Stimulated activated CD8-positive, alpha-beta memory T cell treated with anti-CD3 and anti-CD28 coated beads, Interleukin-4, amount 100 ng/mL, for 1 hour (primary cell): ENCODE results near the gene SLC38A3.
"Not testable (repeated sequence)": the region's sequence is repeated elsewhere in the genome, so short reads cannot be mapped to it uniquely, and the experiment has no call there.

ENCODE experiments used
- DNase-seq, 2 donors: peaks; one replicate each; pipeline ENCODE4 v3.0.0-alpha.2; 2020; ENCODE audit warnings: low read depth in 2 of 2, low spot score in 1 of 2

Gene SLC38A3

DNA sequence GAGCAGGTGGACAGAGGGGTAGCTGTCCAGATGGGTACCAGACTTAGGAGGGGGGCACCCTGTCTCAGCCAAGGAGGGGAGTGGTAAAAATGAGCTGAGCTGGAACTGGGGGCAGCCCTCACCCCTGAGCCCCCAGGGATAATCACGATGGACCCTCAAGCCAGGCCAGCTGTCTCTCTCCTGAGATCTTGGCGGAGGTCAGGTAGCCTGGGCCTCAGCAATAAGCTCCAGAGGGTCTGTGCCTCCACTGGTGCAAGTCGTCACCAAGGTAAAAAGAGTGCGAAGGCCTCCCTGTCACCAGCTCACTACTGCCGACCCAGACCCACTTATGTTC is 5.1 kb downstream of the SLC38A3 start:
- no peak for DNase-seq

DNA sequence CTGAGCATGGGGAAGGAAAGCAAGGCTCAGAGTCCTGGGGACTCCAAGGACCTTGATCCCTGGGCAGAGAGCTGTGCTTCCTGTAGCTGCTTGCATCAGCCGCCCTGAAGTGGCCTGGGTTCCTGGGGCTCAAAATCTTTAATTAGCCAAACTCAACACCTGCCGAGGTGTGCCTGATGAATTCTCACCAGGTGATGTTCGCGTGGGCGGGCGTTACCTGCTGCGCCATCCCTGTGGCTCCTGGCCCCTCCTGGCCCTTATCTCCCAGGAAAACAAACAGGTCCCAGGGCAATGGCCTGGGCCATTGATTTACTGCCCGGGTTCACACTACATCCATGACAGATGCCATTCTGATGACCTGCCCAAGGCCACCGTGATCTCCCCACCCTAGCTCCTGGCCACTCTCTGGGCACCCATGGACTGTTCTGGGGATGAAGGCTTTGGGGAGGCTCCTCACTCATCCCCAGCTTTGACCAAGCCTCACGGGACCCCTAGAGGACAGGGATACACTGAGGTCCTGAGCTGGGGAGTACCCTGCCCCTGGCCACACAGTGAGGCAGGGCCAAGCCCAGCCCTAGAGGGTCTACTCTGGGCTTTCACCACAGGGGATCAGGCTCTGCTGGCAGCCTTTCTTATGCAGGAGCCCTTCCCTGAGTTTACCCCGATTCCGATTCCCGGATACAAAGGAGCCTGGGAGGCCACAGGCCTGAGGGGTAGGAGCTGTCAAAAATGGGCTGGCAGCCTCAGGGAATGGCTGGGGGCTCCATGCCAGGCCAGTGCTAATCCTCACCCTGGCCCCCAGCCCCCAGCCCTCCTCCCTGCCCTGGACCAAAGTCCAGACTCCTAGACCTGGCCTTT is 5.7 kb downstream of the SLC38A3 start:
- DNase-seq = no peak

DNA sequence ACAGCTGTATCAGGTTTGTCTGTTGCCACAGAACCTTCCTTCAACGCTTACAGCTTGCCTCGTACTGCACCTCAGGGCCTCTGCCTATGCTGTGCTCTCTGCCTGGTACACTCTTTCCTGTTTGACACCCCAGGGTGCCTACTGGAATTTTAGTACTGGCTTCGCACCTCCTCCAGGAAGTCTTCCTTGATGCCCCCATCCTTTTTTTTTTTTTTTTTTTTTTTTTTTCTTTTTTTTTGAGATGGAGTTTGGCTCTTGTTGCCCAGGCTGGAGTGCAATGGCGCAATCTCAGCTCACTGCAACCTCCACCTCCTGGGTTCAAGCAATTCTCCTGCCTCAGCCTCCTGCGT is 6.3 kb downstream of the SLC38A3 start:
- not testable (repeated sequence) for DNase-seq

DNA sequence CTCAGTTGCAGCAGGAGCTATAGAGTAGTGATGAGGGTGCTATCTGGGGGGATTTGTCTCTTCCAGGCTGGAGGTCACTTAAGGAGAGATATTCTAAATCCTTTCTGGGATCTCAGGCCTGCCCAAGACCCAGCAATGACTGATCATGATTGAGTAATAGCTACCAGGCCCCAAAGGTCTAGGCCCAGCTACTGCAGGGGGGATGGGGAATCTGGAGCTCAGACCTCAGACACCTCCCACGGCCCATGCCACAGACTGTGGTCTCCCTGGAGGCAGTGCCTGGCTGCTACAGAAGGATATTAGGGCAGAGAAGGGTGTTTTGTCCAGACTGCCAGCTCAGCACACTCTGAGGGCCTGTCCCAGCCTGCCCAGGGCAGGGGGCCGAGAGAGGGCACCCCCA is 6.9 kb downstream of the SLC38A3 start:
- no peak for DNase-seq

DNA sequence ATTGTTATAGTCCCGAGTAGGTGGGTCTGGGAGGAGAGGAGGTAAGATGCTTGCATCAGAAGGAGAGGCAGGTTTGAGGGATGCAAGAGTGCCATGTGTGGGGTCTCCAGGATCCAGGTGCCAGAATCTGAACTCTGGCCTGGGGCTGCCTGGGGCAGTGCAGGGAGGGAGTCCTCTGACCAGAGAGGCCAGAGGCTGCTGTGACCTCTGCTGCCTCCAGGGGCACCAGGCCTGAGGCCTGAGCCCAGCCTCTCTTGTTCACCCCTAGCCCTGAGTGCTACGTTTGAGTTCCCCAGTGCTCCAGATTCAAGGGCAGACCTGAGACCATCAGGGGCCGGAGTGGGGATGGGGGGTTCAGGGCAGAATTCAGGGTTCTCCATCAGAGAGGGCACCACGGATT is 7.4 kb downstream of the SLC38A3 start:
- no peak for DNase-seq

DNA sequence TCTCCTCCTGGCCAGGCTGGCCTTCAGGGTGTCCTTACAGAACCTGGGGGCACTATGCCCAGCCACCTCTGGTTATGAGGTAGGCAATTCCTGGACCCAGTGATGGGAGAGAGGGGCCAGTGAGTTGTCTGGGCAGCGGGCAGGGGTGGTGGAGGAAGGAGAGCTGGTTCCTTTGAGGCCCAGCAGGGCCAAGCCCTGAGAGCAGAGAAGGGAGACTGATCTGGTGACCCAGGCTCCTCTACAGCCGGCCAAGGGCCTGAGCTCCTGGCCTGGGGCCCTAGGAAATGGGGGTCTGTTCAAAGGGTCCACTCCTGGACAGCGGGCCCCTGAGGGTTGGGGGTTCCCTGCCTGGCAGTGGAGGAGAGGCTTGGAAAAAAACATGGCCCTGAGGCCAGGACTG is 7.9 kb downstream of the SLC38A3 start:
- no peak for DNase-seq

DNA sequence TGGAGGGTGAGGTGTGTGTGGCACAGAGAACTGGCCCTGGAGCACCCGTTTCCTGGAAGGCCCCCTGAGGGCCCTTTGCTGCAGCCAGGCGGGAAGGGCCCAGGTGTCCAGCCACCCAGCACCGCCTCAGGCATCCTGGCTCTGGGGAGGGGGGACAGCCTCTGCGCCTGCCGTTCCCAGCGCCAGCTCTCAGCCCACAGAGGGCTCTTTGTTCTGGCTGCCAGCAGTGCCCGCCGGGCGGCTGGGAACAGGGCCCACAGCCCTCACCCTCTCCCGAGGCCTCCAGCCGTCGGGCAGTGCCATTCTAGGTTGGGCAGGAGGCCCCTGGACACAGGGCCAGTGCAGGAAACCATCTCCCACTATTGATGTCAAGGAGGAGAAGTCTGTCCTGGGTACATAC is 8.3 kb downstream of the SLC38A3 start:
- DNase-seq = no peak

DNA sequence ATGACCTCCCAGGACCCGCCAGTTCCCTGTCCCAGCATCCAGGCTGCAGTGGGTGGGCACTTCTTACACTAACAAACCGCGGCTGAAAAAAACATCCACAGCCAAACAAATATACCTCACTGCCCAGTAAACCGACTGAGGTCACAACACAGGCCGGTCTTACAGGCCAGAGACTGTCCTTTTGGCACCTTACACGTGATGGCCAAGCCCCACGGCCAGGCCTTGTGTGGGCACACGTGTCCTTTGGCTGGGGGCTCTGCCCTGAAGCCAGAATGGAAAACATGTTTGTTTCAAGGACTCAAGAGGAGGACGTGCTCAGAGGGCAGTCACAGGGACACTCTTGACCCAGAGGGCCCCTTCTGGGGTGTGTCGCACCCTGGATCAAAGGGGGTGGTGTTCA is 9.8 kb downstream of the SLC38A3 start:
- no peak for DNase-seq

DNA sequence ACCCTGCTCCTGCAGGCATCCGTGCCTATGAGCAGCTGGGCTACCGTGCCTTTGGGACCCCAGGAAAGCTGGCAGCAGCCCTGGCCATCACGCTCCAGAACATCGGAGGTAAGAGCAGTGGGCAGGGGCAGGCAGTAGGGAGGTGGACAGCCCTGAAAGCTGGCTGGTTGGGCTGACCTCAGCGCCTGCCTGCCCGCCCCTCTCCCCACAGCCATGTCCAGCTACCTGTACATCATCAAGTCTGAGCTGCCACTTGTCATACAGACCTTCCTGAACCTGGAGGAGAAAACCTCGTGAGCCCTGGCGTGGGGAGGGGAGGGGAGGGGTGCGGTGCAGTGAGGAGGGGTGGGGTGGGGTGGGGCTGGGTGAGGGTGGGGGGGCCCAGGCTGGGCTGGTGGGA is 10.5 kb downstream of the SLC38A3 start:
- DNase-seq = no peak

DNA sequence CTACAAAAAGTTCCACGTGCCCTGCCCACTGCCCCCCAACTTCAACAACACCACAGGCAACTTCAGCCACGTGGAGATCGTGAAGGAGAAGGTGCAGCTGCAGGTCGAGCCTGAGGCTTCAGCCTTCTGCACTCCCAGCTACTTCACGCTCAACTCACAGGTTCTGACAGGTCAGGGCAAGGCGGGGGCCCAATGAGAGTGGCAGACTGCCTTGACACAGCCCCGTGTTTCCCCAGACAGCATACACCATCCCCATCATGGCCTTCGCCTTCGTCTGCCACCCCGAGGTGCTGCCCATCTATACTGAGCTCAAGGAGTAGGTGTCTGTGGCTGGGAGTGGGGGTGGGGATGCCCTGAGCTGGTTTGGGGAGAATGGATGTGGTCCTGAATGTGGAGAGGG is 12.6 kb downstream of the SLC38A3 start:
- DNase-seq = no peak

DNA sequence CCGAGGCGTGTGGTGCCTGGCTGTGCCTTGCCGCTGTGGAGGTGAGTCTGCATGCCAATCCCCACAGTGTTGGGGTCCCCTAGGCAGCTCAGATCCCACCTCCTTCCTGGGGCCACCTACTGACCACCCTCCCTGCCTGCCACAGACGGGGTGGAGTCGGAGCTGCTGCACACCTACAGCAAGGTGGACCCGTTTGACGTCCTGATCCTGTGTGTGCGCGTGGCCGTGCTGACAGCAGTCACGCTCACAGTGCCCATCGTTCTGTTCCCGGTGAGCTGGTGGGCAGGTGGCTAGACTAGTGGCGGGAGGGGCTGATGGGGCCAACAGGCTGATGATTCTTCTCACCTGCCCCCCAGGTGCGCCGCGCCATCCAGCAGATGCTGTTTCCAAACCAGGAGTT is 13.4 kb downstream of the SLC38A3 start:
- DNase-seq = no peak

DNA sequence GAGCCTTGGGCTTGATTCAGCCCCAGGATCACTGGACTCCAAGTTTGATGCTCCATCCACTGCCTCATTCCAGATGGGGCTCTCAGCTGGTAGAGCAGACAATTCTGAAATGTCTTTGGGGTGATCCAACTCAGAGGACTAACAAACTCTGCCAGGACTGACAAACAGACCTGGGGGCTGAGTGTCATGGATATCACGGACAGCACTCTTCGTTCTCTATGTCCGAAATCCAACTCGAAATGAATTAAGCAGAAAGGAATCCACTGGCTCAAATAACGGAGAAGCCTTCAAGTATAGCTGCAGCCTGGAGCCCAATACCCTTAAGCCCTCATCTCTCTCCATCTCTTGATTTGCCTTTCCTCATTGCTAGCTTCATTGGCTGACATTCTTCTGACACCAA is 14.2 kb downstream of the SLC38A3 start:
- DNase-seq = no peak

DNA sequence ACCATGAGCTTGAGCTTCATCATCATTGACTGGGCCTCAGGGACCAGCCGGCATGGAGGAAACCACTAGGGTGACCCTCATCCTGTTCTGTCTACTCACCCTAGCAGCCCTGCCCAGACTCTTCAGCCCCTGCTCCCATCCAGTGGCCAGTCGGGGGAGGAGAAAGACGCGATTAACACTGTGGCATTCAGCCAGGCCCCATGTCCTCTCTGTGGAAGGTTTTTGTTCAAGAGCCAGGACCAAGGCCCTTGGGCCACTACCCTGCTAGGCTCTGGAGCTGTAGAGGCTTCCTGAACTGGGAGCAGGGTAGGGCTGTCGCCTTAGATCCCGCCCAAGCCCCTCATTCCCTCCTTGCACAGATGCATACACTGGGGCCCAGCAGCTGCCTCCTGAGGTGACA is 15.0 kb downstream of the SLC38A3 start:
- no peak for DNase-seq

DNA sequence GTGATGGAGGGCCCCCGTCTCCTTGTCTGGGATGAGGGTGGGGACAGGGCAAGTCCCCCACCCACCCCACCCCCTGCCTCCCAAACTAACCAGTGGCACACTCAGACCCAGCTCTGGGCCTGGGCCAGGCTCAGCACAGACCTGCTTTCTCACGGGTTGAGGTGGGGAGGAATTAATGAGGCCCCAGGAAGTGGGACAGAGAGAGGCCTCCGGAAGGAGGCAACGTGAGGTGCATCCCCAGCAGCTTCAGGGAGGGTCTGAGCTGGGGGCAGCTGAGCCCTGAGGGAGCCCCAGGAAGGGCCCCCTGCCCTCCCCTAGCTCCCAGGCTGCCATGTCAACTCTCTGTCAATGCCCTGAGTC is 16.0 kb downstream of the SLC38A3 start:
- no peak for DNase-seq

DNA sequence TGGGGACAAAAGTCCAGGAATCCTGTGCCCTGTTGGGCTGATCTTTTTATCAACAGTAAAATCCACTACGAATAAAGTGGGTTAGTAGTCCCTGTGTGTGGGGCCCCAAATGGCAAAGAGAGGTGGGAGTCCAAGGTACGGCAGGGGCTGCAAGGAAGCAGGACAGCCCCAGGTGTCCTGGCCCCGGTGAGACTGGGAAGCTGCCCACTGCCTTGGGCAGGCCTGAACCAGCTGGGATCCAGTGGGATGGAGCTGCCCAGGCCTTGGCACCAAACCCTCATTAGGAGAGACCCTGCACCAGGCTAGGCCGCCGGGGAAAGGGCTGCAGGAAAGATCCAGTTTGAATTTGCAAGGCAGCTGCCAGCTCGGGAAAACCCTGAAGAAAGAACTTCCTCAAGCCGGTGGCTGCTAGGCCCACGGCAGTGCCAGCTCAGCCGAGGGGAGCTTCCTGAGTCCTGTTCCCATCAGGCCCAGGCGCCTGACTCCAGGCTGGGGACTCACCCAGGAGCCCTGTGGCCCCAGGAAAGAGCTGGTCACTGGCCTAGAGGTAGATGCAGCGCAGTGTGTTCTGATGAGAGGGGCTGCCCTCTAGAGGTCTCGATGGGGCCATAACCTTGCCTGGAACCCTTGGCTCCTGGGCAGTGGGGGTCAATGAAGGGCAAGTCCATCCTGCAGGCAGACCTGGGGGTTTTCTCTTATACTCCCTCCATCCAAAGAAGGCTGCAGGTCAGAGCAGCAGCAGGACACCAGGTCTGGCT is 16.5 kb downstream of the SLC38A3 start:
- no peak for DNase-seq

DNA sequence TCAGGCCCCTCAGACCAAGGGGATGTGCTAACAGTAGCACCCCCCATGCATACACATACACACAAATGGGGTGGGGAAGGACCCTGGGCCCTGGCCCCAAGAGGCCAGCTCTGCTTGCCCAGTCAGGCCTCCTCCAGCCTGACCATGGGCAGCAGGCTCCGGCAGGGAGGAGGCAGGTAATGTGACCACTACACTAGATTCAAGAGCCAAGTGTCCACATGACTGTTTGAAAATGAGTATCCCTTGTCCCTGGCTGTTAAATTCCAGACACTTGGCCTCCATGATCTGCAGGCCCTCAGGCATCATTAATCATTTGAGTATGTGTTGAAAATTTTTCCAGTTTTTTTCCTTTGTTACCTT is 17.1 kb downstream of the SLC38A3 start:
- no peak for DNase-seq

DNA sequence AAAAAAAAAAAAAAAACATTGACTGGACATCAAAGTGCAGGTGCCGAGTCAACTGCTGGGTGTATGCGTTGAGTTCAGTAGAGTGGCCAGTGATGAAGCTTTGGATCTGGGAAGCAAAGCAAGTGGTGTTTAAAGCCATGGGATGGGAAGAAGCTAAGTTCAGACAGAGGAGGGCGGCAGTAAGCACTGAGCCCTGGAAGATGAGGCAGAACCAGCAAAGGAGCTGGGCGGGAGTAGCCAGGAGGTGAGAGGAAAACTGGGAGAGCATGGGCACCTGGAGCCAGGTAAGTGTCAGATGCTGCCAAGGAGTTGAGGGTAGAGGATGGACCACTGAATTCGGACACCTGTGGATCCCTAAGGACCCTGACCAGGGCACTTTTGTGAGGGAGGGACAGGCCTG is 19.6 kb downstream of the SLC38A3 start:
- no peak for DNase-seq

DNA sequence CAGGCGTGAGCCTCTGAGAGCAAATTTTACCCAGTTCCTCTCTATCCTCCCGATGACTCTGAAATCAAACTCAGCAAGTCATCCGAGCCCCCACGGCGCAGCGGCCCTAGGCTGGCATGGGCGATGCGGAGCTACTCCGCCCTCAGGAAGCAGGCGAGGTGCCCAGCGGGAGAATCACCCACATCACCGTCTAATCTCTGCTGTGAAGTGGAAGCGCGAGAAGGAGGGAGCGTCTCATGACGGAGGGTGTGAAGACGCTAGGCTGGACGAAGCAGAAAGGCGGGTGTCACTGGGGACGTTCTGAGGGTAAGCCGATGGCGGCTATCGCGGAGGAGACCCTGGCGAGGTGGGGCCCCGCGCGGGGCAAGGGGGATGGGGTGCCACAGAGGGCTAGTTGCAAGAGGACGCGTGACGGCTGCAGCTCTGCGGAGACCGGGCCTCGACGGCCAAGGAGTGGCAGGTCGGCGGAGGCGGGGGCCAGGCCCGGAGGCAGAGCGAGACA is 21.9 kb downstream of the SLC38A3 start:
- DNase-seq = no peak

DNA sequence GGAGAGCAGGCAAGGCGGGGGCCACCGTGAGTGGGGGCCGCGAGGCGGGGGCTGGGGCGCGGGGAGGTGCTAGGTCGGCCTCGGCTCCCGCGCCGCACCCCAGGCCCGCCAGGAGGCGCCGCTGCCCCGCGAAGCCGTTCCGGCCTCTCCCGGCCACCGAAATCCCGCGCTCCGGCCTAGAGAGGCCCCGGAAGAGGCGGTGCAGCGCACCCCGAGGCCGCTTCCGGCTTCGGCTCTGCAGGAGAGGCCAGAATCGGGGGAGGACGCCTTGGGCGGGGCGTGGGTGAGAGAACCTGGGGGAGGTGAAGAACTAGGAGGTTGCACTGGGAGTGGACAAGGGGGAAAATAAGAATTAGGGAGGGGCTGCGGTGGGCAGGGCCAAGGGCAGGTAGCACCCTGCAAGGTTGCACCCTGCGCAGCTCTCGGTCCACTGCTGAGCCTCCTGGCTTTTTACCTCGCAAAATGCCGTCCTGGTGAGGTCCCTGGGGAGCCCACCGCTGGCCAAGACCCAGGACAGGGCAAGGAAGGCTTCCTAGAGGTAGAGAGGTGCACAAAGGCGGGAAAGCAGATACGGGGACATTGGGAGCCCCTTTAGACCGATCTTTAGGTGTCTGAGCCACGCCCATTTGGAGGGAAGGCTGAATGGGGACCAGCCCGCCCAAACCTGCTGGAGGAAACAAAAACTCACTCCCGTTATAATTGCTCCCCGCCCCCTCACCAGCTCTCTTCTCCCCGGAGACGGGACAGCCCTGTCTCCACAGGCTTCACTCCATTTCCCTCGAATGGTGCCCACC is 22.5 kb downstream of the SLC38A3 start:
- DNase-seq = peak; percentile 74 to 85

DNA sequence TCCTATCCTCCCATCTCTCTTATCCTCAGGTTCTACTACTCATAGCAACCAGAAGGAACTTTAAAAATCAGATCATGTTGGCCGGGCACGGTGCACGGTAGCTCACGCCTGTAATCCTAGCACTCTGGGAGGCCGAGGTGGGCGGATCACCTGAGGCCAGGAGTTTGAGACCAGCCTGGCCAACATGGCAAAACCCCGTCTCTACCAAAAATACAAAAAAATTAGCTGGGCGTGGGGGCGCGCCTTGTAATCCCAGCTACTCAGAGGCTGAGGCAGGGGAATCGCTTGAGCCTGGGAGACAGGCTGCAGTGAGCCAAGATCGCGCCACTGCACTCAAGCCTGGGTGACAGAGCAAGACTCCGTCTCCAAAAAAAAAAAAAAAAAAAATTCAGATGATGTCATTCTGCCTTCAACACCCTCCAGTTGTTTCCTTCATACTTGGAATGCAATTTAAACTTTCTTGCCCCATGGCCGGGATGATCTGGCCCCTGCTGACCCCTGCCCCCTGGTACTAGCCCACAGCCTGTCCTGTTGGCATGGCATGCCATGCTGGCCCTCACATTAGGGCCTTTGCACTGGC is 23.2 kb downstream of the SLC38A3 start:
- not testable (repeated sequence) for DNase-seq

DNA sequence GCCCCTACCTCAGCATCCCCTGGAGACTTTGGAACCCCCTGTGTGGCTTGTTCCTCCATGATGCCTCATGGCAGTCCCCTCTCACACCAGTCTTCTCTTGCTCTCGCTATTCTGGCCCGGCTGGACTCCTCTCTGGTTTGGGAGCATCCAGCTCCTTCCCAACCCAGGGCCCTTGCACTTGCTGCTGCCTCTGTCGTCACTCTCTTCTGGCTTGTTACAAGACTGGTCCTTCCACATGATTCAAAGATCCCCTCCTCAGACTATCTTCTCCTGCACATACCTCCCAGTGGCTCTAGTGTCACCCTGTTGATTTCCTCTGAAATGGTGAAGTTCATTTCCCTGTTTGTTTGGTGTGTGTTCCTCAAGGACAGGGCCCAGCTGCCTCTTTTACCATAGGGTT is 24.4 kb downstream of the SLC38A3 start:
- no peak for DNase-seq
